Measurements from ENCODE around the gene PLEKHS1.
"Not testable (repeated sequence)": the region's sequence is repeated elsewhere in the genome, so short reads cannot be mapped to it uniquely, and the experiment has no call there.

The PLEKHS1 gene

GRCh38 chr10:113742466-113742865 lies 9.0 kb upstream of the PLEKHS1 start:
- no peak for DNase-seq

GRCh38 chr10:113743594-113743993 lies 7.9 kb upstream of the PLEKHS1 start:
- no peak for DNase-seq

- no peak for DNase-seq
Measured at GRCh38 chr10:113745374-113745773, 6.1 kb upstream of the PLEKHS1 start.

GRCh38 chr10:113746217-113746957 lies 5.1 kb upstream of the PLEKHS1 start:
- DNase-seq: no peak

GRCh38 chr10:113752553-113752952 lies 1.1 kb downstream of the PLEKHS1 start:
- DNase-seq: no peak

GRCh38 chr10:113753020-113753692 lies 1.7 kb downstream of the PLEKHS1 start:
- no peak for DNase-seq

GRCh38 chr10:113754125-113754524 lies 2.6 kb downstream of the PLEKHS1 start:
- no peak for DNase-seq

- no peak for DNase-seq
Measured at GRCh38 chr10:113754768-113755167, 3.3 kb downstream of the PLEKHS1 start.

GRCh38 chr10:113756940-113757543 lies 5.6 kb downstream of the PLEKHS1 start:
- no peak for DNase-seq

GRCh38 chr10:113762083-113762482 lies 10.6 kb downstream of the PLEKHS1 start:
- DNase-seq: no peak

- no peak for DNase-seq
Measured at GRCh38 chr10:113764582-113764981, 13.1 kb downstream of the PLEKHS1 start.

GRCh38 chr10:113765910-113766309 lies 14.4 kb downstream of the PLEKHS1 start:
- DNase-seq: no peak

- DNase-seq: no peak
Measured at GRCh38 chr10:113767222-113767621, 15.7 kb downstream of the PLEKHS1 start.

GRCh38 chr10:113770346-113770745 lies 18.9 kb downstream of the PLEKHS1 start:
- DNase-seq: no peak

GRCh38 chr10:113771131-113771530 lies 19.6 kb downstream of the PLEKHS1 start:
- DNase-seq: not testable (repeated sequence)

- DNase-seq: no peak
Measured at GRCh38 chr10:113775686-113776294, 24.3 kb downstream of the PLEKHS1 start.

- DNase-seq: no peak
Measured at GRCh38 chr10:113776553-113776952, 25.1 kb downstream of the PLEKHS1 start.

GRCh38 chr10:113780681-113781250 lies 29.3 kb downstream of the PLEKHS1 start:
- no peak for DNase-seq

GRCh38 chr10:113782367-113782766 lies 30.9 kb downstream of the PLEKHS1 start:
- DNase-seq: no peak

GRCh38 chr10:113782986-113783704 lies 31.7 kb downstream of the PLEKHS1 start:
- DNase-seq: no peak

- DNase-seq: no peak
Measured at GRCh38 chr10:113788604-113789083, 37.2 kb downstream of the PLEKHS1 start.

- no peak for DNase-seq
Measured at GRCh38 chr10:113791691-113792090, 40.2 kb downstream of the PLEKHS1 start.

Data from activated CD4-positive, CD25-positive, alpha-beta regulatory T cell treated with anti-CD3 and anti-CD28 coated beads, Interleukin-2, amount 50 U/mL, for 72 hours (primary cell).